H1 (cell line): ENCODE results near the gene SLC25A12. TPM values are rescaled to one million over a fixed set of nuclear protein-coding genes. Genes with fewer than 3 reads are reported as not detected.

Experiments
- BRCA1 ChIP-seq: IDR thresholded peaks from 2 replicates; pipeline ENCODE4 v1.6.1; 2012; ENCODE audit warnings: low read depth, low read length, improper control_type of control experiment
- EGR1 ChIP-seq: IDR thresholded peaks from 2 replicates; pipeline ENCODE4 v1.6.1; 2011; ENCODE audit warnings: low read depth, low read length, borderline replicate concordance
- FOSL1 ChIP-seq: IDR thresholded peaks from 2 replicates; pipeline ENCODE4 v1.6.1; 2011; ENCODE audit warnings: mild to moderate bottlenecking, low read depth, low read length, moderate library complexity; ENCODE audit not compliant: insufficient read depth
- RAD21 ChIP-seq, 2 experiments: IDR thresholded peaks in 1 of 2; conservative IDR thresholded peaks in 1 of 2; 2 replicates each; pipeline ENCODE4 v1.6.1; 2011; ENCODE audit warnings: low read depth in 2 of 2, low read length in 2 of 2, improper control_type of control experiment in 1 of 2, inconsistent platforms in 1 of 2, mild to moderate bottlenecking in 1 of 2, moderate library complexity in 1 of 2
- RFX5 ChIP-seq: IDR thresholded peaks from 2 replicates; pipeline ENCODE4 v1.6.1; 2011; ENCODE audit warnings: low read depth, low read length, improper control_type of control experiment, borderline replicate concordance
- SRF ChIP-seq: IDR thresholded peaks from 2 replicates; pipeline ENCODE4 v1.6.1; 2011; ENCODE audit warnings: mild to moderate bottlenecking, low read depth, low read length, moderate library complexity
- SUZ12 ChIP-seq: fragments of 200-600 bp; sonication (generic); IDR thresholded peaks from 2 replicates; pipeline ENCODE4 v1.6.1; 2012; ENCODE audit warnings: mild to moderate bottlenecking, inconsistent platforms, low read length, moderate library complexity, mixed read lengths
- polyA plus RNA-seq, 7 experiments: library from polyadenylated mRNA; depleted of rRNA in 3 of 7; stranded (reverse) in 5 of 7; unstranded in 2 of 7; fragments of >200 nt in 5 of 7; fragments of 200-250 nt in 2 of 7; gene quantifications; 1 replicate in 5 of 7; 2 replicates in 1 of 7; 4 replicates in 1 of 7; pipeline versions ENCODE4 v1.2.1 to v1.2.3, GENCODE V29; 2011 to 2013; ENCODE audit warnings: missing spikeins in 2 of 7, mixed read lengths in 2 of 7
- total RNA-seq: library from RNA; stranded (reverse); fragmentation: NEBNext Ultra II Directional; extraction: Animal tissue kit (Norgen Biotek cat#: 25700); gene quantifications from 2 replicates; pipeline ENCODE4 v1.2.1, GENCODE V29; 2021
- TF ChIP-seq, protein P1 (sequence below): fragments of 300-600 bp; sonication (generic); IDR thresholded peaks from 2 replicates; pipeline ENCODE4 v1.7.1; 2012; ENCODE audit warnings: low read length, moderate library complexity, mild to moderate bottlenecking, inconsistent platforms; ENCODE audit not compliant: insufficient replicate concordance

SLC25A12 gene
- total and polyA plus RNA-seq, 2 of the 8 experiments (the other 6 are each of a cell fraction or from before 2014, with no cell fraction given) = 7.7 to 10.2 TPM

DNA sequence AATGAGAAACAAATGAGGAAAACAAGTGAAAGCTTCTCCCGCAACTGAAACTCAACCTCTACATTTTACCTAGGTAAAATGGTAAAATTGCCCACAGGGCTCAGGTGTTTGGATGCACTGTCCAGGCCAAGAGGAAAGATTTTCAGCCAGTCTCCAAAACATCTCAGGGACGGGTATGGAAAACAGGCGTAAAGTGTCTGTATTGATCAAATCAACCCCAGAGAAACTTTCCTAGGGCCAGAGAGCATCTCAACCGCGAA is 27.9 kb upstream of the SLC25A12 start (continued):
- TF ChIP-seq, protein P1, sequence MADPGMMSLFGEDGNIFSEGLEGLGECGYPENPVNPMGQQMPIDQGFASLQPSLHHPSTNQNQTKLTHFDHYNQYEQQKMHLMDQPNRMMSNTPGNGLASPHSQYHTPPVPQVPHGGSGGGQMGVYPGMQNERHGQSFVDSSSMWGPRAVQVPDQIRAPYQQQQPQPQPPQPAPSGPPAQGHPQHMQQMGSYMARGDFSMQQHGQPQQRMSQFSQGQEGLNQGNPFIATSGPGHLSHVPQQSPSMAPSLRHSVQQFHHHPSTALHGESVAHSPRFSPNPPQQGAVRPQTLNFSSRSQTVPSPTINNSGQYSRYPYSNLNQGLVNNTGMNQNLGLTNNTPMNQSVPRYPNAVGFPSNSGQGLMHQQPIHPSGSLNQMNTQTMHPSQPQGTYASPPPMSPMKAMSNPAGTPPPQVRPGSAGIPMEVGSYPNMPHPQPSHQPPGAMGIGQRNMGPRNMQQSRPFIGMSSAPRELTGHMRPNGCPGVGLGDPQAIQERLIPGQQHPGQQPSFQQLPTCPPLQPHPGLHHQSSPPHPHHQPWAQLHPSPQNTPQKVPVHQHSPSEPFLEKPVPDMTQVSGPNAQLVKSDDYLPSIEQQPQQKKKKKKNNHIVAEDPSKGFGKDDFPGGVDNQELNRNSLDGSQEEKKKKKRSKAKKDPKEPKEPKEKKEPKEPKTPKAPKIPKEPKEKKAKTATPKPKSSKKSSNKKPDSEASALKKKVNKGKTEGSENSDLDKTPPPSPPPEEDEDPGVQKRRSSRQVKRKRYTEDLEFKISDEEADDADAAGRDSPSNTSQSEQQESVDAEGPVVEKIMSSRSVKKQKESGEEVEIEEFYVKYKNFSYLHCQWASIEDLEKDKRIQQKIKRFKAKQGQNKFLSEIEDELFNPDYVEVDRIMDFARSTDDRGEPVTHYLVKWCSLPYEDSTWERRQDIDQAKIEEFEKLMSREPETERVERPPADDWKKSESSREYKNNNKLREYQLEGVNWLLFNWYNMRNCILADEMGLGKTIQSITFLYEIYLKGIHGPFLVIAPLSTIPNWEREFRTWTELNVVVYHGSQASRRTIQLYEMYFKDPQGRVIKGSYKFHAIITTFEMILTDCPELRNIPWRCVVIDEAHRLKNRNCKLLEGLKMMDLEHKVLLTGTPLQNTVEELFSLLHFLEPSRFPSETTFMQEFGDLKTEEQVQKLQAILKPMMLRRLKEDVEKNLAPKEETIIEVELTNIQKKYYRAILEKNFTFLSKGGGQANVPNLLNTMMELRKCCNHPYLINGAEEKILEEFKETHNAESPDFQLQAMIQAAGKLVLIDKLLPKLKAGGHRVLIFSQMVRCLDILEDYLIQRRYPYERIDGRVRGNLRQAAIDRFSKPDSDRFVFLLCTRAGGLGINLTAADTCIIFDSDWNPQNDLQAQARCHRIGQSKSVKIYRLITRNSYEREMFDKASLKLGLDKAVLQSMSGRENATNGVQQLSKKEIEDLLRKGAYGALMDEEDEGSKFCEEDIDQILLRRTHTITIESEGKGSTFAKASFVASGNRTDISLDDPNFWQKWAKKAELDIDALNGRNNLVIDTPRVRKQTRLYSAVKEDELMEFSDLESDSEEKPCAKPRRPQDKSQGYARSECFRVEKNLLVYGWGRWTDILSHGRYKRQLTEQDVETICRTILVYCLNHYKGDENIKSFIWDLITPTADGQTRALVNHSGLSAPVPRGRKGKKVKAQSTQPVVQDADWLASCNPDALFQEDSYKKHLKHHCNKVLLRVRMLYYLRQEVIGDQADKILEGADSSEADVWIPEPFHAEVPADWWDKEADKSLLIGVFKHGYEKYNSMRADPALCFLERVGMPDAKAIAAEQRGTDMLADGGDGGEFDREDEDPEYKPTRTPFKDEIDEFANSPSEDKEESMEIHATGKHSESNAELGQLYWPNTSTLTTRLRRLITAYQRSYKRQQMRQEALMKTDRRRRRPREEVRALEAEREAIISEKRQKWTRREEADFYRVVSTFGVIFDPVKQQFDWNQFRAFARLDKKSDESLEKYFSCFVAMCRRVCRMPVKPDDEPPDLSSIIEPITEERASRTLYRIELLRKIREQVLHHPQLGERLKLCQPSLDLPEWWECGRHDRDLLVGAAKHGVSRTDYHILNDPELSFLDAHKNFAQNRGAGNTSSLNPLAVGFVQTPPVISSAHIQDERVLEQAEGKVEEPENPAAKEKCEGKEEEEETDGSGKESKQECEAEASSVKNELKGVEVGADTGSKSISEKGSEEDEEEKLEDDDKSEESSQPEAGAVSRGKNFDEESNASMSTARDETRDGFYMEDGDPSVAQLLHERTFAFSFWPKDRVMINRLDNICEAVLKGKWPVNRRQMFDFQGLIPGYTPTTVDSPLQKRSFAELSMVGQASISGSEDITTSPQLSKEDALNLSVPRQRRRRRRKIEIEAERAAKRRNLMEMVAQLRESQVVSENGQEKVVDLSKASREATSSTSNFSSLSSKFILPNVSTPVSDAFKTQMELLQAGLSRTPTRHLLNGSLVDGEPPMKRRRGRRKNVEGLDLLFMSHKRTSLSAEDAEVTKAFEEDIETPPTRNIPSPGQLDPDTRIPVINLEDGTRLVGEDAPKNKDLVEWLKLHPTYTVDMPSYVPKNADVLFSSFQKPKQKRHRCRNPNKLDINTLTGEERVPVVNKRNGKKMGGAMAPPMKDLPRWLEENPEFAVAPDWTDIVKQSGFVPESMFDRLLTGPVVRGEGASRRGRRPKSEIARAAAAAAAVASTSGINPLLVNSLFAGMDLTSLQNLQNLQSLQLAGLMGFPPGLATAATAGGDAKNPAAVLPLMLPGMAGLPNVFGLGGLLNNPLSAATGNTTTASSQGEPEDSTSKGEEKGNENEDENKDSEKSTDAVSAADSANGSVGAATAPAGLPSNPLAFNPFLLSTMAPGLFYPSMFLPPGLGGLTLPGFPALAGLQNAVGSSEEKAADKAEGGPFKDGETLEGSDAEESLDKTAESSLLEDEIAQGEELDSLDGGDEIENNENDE = no peak
- TF ChIP-seq FOSL1 (no peak), RAD21 (IDR thresholded peaks at IDR 0.05 in 1 of 2, conservative IDR thresholded peaks at IDR 0.05 in 1 of 2; ENCODE audit: low read depth in 2 of 2, low read length in 2 of 2) (no peak), RFX5 (no peak), SUZ12 (no peak), BRCA1 (no peak), EGR1 (no peak), SRF (no peak)
- TF ChIP-seq, all 59 proteins: peak for 0
